Calu3 (cell line): ENCODE measurements around the gene WIPF1. TPM values are rescaled to one million over a fixed set of nuclear protein-coding genes. Genes with fewer than 3 reads are reported as not detected.

Experiments
- BruUV-seq: library from RNA; stranded (reverse); fragments of 400-500 nt; replicated peaks from 2 replicates; lab custom pipeline; 2021; lab: Mats Ljungman, UMichigan
- CTCF ChIA-PET: fragments of 300-600 bp; sonication (Branson Sonifier 250); formaldehyde crosslinking; loops from one replicate; lab custom pipeline; 2022; ENCODE audit warnings: antibody characterized with exemption; lab: Charles Lee
- DNase-seq: peaks from one replicate; pipeline ENCODE4 v3.0.0; 2022
- H3K27ac Mint-ChIP-seq: one replicate; pipeline ENCODE4 v1.8.0; 2022; ENCODE audit warnings: mixed read lengths; ENCODE audit not compliant: unreplicated experiment
- H3K27me3 Mint-ChIP-seq: one replicate; pipeline ENCODE4 v1.8.0; 2022; ENCODE audit warnings: mixed read lengths; ENCODE audit not compliant: unreplicated experiment
- H3K36me3 Mint-ChIP-seq: one replicate; pipeline ENCODE4 v1.8.0; 2022; ENCODE audit warnings: mild to moderate bottlenecking, moderate library complexity, mixed read lengths; ENCODE audit not compliant: insufficient read depth, unreplicated experiment
- H3K4me1 Mint-ChIP-seq: one replicate; pipeline ENCODE4 v1.8.0; 2022; ENCODE audit warnings: mild to moderate bottlenecking, low read depth, mixed read lengths; ENCODE audit not compliant: unreplicated experiment
- H3K4me3 Mint-ChIP-seq: one replicate; pipeline ENCODE4 v1.8.0; 2022; ENCODE audit warnings: mild to moderate bottlenecking, low read depth, moderate library complexity, mixed read lengths; ENCODE audit not compliant: unreplicated experiment
- H3K9me3 Mint-ChIP-seq: one replicate; pipeline ENCODE4 v1.8.0; 2022; ENCODE audit warnings: low read depth, mixed read lengths; ENCODE audit not compliant: unreplicated experiment
- intact Hi-C: fragments of 100-400 bp; cut with micrococcal nuclease; formaldehyde crosslinking; loops from one replicate; pipeline ENCODE4 v1.10.0; 2022; ENCODE audit not compliant: unreplicated experiment
- total RNA-seq: library from RNA; stranded (reverse); gene quantifications from 2 replicates; pipeline ENCODE4 v1.2.3, GENCODE V29; 2022
- TF ChIP-seq, protein P1 (sequence below): fragments of 200-600 bp; IDR thresholded peaks from one replicate; pipeline ENCODE4 v1.8.0; 2022; ENCODE audit warnings: antibody characterized with exemption; ENCODE audit not compliant: unreplicated experiment

WIPF1 gene
- total RNA-seq, 1 experiment from 2014 or later = 0.87 TPM

DNA sequence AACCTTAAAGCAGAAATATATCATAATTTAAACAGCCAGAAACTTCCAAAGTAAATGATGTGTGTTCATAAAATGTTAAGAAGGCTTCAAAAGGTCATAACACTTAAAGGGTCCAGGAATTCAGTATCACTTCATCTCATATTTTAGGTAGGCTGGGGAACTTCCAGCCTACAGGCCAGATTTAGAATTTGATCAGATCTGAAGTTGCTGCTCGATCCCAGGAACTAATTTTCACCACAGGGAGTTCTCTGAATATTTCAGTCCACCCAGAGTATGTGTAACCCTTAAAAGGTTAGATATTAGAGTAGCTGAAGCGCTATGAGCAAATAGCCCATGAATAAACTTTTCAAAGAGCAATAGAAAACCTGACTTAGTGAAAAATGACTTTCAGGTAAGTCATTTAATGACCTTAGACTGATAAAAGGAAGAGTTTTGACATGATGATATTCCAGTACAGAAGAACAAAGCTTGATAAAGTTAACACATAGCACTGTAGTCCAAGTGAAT, 1.7 kb downstream of the WIPF1 start:
- no peak overlapping the region for H3K27ac Mint-ChIP-seq
- TF ChIP-seq, protein P1, sequence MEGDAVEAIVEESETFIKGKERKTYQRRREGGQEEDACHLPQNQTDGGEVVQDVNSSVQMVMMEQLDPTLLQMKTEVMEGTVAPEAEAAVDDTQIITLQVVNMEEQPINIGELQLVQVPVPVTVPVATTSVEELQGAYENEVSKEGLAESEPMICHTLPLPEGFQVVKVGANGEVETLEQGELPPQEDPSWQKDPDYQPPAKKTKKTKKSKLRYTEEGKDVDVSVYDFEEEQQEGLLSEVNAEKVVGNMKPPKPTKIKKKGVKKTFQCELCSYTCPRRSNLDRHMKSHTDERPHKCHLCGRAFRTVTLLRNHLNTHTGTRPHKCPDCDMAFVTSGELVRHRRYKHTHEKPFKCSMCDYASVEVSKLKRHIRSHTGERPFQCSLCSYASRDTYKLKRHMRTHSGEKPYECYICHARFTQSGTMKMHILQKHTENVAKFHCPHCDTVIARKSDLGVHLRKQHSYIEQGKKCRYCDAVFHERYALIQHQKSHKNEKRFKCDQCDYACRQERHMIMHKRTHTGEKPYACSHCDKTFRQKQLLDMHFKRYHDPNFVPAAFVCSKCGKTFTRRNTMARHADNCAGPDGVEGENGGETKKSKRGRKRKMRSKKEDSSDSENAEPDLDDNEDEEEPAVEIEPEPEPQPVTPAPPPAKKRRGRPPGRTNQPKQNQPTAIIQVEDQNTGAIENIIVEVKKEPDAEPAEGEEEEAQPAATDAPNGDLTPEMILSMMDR = no peak
- peaks cover 11% of the 10 kb centered on the region for H3K27me3 Mint-ChIP-seq
- DNase-seq = no peak
- BruUV-seq = no TSS peak
- peaks cover 2% of the 10 kb centered on the region for H3K9me3 Mint-ChIP-seq
- peaks cover 7% of the 10 kb centered on the region for H3K4me1 Mint-ChIP-seq
- CTCF ChIA-PET = interaction anchor here (0.7 kb wide), 1 partner anchor 55 kb away, joined by 8 read pairs; no protein-coding TSS in a partner anchor
- intact Hi-C loops = no loop called here
- no peak overlapping the region for H3K4me3 Mint-ChIP-seq
- H3K36me3 Mint-ChIP-seq = no peaks in the 10 kb centered on the region

DNA sequence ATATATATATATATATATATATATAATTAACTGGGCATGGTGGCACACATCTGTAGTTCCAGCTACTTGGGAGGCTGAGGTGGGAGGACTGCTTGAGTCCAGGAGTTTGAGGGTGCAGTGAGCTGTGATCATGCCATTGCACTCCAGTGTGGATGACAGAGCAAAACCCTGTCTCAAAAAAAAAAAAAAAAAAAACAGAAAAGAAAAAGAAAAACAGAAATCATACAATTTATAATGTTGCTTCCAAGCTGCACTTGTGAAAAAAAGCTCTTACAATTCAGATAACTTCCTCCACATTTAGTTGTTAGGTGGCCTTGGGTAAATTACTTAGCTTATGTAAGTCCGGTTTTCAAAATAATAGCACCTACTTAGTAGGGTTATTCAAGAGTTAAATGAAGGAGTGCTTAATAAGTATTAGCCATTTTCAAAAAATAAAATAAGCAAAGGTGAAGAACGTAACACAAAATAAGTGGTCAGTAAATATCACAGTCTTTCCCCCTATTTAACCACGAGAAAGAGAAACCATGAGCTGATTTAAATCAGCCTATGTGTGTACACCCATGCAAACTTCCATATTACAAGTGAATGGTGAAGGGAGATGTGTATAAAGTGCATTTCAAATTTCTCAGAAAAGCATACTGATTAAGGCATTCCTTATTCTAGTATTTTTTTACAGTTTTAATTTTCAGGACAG, 2.3 kb downstream of the WIPF1 start:
- no peak overlapping the region for H3K4me3 Mint-ChIP-seq
- H3K4me1 Mint-ChIP-seq = peaks cover 7% of the 10 kb centered on the region
- intact Hi-C loops = no loop called here
- TF ChIP-seq, protein P1 = no peak
- H3K36me3 Mint-ChIP-seq = no peaks in the 10 kb centered on the region
- H3K9me3 Mint-ChIP-seq = peaks cover 2% of the 10 kb centered on the region
- H3K27ac Mint-ChIP-seq = no peak overlapping the region
- H3K27me3 Mint-ChIP-seq = peaks cover 11% of the 10 kb centered on the region
- no peak for DNase-seq
- no TSS peak for BruUV-seq
- CTCF ChIA-PET = interaction anchor here (0.7 kb wide), 1 partner anchor 56 kb away, joined by 8 read pairs; no protein-coding TSS in a partner anchor

DNA sequence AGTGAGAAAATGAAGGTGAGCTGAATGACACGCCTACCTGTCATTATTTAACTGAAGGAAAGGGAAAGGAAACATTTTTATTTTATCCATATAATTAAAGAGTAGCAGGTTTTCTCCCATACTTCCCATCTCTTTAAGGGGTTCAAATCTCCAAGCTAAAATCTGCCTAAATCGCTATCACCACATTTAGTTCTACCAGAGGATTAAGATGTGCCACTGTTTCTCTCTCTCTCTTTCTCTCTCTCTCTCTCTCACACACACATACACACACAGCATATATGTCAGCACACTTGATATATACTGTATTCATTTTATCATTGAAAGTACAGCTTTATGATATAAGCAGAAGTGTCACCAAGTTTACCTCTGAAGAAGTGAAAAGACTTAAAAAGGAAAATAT, 3.1 kb downstream of the WIPF1 start:
- no peaks in the 10 kb centered on the region for H3K9me3 Mint-ChIP-seq
- H3K27me3 Mint-ChIP-seq = peaks cover 11% of the 10 kb centered on the region
- BruUV-seq = no TSS peak
- H3K27ac Mint-ChIP-seq = no peak overlapping the region
- no peak for DNase-seq
- no peak overlapping the region for H3K4me3 Mint-ChIP-seq
- CTCF ChIA-PET = no interaction called here
- intact Hi-C loops = no loop called here
- H3K4me1 Mint-ChIP-seq = peaks cover 7% of the 10 kb centered on the region
- H3K36me3 Mint-ChIP-seq = no peaks in the 10 kb centered on the region
- TF ChIP-seq, protein P1 = no peak

DNA sequence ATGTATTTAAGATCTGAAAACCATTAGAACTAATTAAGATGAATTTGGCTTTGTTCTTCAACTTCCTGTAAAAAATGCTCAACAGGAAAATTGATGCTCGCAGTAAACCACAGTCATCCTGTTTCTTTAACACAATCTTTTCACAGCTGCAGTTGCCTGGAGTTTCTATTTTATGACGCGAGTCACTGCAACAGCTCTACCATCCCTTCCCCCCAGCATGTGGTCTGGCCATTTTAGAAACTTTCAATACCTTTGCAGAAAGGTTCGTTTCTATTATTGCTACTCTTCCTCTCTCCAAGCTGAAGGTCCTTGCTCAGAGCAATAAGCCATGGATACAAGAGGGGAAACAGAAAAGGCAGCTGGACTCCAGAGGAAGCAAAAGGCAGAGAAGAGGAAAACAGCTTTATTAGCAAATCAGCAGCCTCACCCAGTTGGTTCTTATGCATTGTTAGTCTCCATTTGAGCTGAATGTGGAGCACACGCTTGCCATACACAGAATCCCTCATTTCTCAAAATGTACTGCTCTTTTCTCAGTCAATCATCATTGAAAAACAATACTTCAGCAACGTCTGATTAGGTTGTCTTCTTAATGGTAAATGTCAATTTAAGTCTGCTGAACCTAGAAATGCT, 3.9 kb downstream of the WIPF1 start:
- Mint-ChIP-seq H3K4me3 (no peak overlapping the region), H3K36me3 (no peaks in the 10 kb centered on the region), H3K4me1 (peaks cover 7% of the 10 kb centered on the region), H3K27me3 (peaks cover 11% of the 10 kb centered on the region), H3K27ac (no peak overlapping the region), H3K9me3 (no peaks in the 10 kb centered on the region)
- TF ChIP-seq, protein P1 = no peak
- no TSS peak for BruUV-seq
- DNase-seq = no peak
- CTCF ChIA-PET = interaction anchor here (1.0 to 1.1 kb wide), 2 partner anchors 15 to 131 kb away, joined by 3 read pairs; no protein-coding TSS in a partner anchor
- intact Hi-C loops = no loop called here
